ENCODE results near the gene SUGP1. TPM values are rescaled to one million over a fixed set of nuclear protein-coding genes. Genes with fewer than 3 reads are reported as not detected.
A peak's percentile ranks its signal among the peaks of the same experiment; 100 is the strongest.

Gene SUGP1, protein sequence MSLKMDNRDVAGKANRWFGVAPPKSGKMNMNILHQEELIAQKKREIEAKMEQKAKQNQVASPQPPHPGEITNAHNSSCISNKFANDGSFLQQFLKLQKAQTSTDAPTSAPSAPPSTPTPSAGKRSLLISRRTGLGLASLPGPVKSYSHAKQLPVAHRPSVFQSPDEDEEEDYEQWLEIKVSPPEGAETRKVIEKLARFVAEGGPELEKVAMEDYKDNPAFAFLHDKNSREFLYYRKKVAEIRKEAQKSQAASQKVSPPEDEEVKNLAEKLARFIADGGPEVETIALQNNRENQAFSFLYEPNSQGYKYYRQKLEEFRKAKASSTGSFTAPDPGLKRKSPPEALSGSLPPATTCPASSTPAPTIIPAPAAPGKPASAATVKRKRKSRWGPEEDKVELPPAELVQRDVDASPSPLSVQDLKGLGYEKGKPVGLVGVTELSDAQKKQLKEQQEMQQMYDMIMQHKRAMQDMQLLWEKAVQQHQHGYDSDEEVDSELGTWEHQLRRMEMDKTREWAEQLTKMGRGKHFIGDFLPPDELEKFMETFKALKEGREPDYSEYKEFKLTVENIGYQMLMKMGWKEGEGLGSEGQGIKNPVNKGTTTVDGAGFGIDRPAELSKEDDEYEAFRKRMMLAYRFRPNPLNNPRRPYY
- total RNA-seq (2022), result 51.2 and 58.4 TPM in 2 replicates
- Bru-seq, nascent RNA, result percentile 61 among the genes with signal in this experiment
- BruChase-seq, experiment 1, labeled RNA remaining after a 2-hour chase, result percentile 63 among the genes with signal in this experiment
- BruChase-seq, experiment 2, labeled RNA remaining after a 6-hour chase, result percentile 62 among the genes with signal in this experiment
- long read RNA-seq, transcript SUGP1-201 (14 exons, 2,423 nt), result major isoform, 54 of 76 reads
- long read RNA-seq, partial matches to known transcripts, result 11 of 76 reads
- long read RNA-seq, other reads (novel, unspliced or antisense), result 9 of 76 reads

DNA sequence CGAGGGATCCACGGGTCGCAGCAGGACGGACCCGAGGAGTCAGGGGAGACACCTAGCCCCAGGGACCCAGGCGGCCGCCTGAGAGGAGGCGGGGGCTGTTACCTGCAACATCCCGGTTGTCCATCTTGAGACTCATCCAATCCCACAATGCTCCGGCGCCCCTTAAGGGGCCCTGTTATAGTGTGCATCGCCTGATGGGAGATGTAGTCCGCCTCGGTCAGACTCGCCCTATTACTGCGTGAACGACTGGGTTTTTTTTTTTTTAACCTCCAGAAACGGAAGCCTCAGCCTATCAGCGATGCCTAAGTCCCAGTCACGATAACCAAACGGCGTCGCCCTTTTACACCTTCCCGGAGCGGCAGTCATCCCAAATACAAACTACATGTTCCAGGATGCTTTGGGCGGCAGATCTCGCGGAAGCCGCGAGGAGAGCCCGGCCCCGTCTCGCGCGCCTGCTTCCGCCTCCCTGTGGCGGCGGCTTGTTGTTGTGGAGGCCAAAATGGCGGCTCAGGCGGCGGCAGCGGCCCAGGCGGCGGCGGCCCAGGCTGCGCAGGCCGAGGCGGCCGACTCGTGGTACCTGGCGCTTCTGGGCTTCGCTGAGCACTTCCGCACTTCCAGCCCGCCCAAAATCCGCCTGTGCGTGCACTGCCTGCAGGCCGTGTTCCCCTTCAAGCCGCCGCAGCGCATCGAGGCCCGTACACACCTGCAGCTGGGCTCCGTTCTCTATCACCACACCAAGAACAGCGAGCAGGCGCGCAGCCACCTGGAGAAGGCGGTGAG, at the start of gene SUGP1, which contains the start of gene MAU2:
Gene SUGP1, minus strand, starts transcription at position 149 of the 780 bp plus-strand sequence. Its CDS starts 13 bp downstream, at position 136.
Gene MAU2, plus strand, starts transcription at position 469 of the 780 bp plus-strand sequence. Its CDS starts 31 bp downstream, at position 500.
- ChIA-PET CTCF (interaction anchor here (0.6 to 1.2 kb wide), 2 partner anchors 22 to 1667 kb away, joined by 9 to 10 read pairs; no protein-coding TSS in a partner anchor), POLR2A (no interaction called here)
- BruUV-seq (replicated peaks), result no TSS peak
- TF ChIP-seq, protein P1, sequence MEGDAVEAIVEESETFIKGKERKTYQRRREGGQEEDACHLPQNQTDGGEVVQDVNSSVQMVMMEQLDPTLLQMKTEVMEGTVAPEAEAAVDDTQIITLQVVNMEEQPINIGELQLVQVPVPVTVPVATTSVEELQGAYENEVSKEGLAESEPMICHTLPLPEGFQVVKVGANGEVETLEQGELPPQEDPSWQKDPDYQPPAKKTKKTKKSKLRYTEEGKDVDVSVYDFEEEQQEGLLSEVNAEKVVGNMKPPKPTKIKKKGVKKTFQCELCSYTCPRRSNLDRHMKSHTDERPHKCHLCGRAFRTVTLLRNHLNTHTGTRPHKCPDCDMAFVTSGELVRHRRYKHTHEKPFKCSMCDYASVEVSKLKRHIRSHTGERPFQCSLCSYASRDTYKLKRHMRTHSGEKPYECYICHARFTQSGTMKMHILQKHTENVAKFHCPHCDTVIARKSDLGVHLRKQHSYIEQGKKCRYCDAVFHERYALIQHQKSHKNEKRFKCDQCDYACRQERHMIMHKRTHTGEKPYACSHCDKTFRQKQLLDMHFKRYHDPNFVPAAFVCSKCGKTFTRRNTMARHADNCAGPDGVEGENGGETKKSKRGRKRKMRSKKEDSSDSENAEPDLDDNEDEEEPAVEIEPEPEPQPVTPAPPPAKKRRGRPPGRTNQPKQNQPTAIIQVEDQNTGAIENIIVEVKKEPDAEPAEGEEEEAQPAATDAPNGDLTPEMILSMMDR (IDR thresholded peaks at IDR 0.05; ENCODE audit: insufficient read depth in 1 of 2, low read depth in 1 of 2, low read length in 1 of 2, severe bottlenecking in 1 of 2, unreplicated experiment in 1 of 2), result no peak
- no peaks in the 10 kb centered on the region for H3K9me3 Mint-ChIP-seq (ENCODE audit: unreplicated experiment)
- Histone ChIP-seq H3K9me3 (no peaks in the 10 kb centered on the region), H3K4me1 (no peaks in the 10 kb centered on the region; the same call in 1 of the 2 replicates), H3K36me3 (ENCODE audit: control insufficient read depth, insufficient read depth, low read length) (peaks cover 2% of the 10 kb centered on the region; the same call in 1 of the 2 replicates), H3K4me3 (ENCODE audit: low read depth, low read length) (peak within 1 kb of the TSS; percentile 100), H3K27me3 (replicated peaks; ENCODE audit: control insufficient read depth, insufficient read depth, low read length) (no peaks in the 10 kb centered on the region)
- peaks cover 28% of the 10 kb centered on the region for H3K36me3 Mint-ChIP-seq (ENCODE audit: insufficient read depth, unreplicated experiment)
- no peaks in the 10 kb centered on the region for H3K27me3 Mint-ChIP-seq (ENCODE audit: insufficient read depth, unreplicated experiment)
- DNase-seq, result peak; percentile 91 to 92
- intact Hi-C loops (cut with micrococcal nuclease; ENCODE audit: unreplicated experiment), result loop anchor here (1.0 to 2.0 kb wide), 4 partner anchors 65 to 170 kb away; partner anchors contain the start of genes BORCS8, GATAD2A and RFXANK
- H3K4me1 Mint-ChIP-seq (ENCODE audit: low read depth, unreplicated experiment), result peaks cover under 1% of the 10 kb centered on the region
- H3K27ac Mint-ChIP-seq (ENCODE audit: unreplicated experiment), result peak within 1 kb of the TSS; percentile 91
- peak within 1 kb of the TSS; percentile 77 for H3K4me3 Mint-ChIP-seq (ENCODE audit: unreplicated experiment)

DNA sequence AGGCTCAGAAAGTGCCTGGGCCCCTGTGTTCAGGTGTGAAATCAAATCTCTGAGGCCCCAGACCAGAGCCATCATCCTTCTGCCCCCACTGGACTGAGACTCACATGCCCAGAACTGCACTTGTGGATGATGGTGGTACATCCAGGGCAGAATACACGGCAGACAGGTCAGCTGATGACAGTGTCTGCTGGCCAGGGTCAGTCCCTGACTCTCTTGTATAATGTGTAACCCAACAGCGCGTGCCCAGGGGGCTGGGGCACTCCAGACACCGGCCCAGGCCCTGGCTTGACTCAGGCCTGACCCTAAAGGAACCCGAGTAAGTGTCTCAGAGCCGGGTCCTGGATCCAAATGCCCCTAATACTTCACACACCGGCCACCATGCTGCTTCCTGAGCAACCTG, 47.8 kb upstream of the SUGP1 start:
- Histone ChIP-seq H3K4me1 (peaks cover 14% of the 10 kb centered on the region), H3K36me3 (ENCODE audit: control insufficient read depth, insufficient read depth, low read length) (no peaks in the 10 kb centered on the region), H3K9me3 (no peaks in the 10 kb centered on the region), H3K4me3 (ENCODE audit: low read depth, low read length) (no peak overlapping the region), H3K27me3 (replicated peaks; ENCODE audit: control insufficient read depth, insufficient read depth, low read length) (no peaks in the 10 kb centered on the region; the same call in 1 of the 2 replicates)
- intact Hi-C loops (cut with micrococcal nuclease; ENCODE audit: unreplicated experiment), result no loop called here
- no TSS peak for BruUV-seq (replicated peaks)
- TF ChIP-seq, protein P1 (IDR thresholded peaks at IDR 0.05; ENCODE audit: insufficient read depth in 1 of 2, low read depth in 1 of 2, low read length in 1 of 2, severe bottlenecking in 1 of 2, unreplicated experiment in 1 of 2), result no peak
- CTCF ChIA-PET, result no interaction called here
- H3K27ac Mint-ChIP-seq (ENCODE audit: unreplicated experiment), result no peak overlapping the region
- POLR2A ChIA-PET, result no interaction called here
- DNase-seq, result no peak
- peaks cover 11% of the 10 kb centered on the region for H3K4me1 Mint-ChIP-seq (ENCODE audit: low read depth, unreplicated experiment)
- no peaks in the 10 kb centered on the region for H3K27me3 Mint-ChIP-seq (ENCODE audit: insufficient read depth, unreplicated experiment)
- H3K9me3 Mint-ChIP-seq (ENCODE audit: unreplicated experiment), result no peaks in the 10 kb centered on the region
- H3K4me3 Mint-ChIP-seq (ENCODE audit: unreplicated experiment), result no peak overlapping the region
- peaks cover 6% of the 10 kb centered on the region for H3K36me3 Mint-ChIP-seq (ENCODE audit: insufficient read depth, unreplicated experiment)

Data from Caco-2 (cell line).